Measurements from ENCODE around the gene SSBP4. TPM values are rescaled to one million over a fixed set of nuclear protein-coding genes. Genes with fewer than 3 reads are reported as not detected.

Gene SSBP4
- total and polyA plus RNA-seq, 9 of the 15 experiments (the other 6 are each of a cell fraction or from before 2014, with no cell fraction given): 1.1 to 189 (median 39.0) TPM

- TF ChIP-seq HMG20B (CRISPR knock-in tag; IDR thresholded peaks at IDR 0.05) (peak; percentile 47; the same call in 1 of the 2 replicates), ZNF589 (CRISPR knock-in tag; IDR thresholded peaks at IDR 0.05; ENCODE audit: low read depth) (peak; percentile 95), SREBF2 (CRISPR knock-in tag; IDR thresholded peaks at IDR 0.05) (no peak), ARID3B (CRISPR knock-in tag; IDR thresholded peaks at IDR 0.05; ENCODE audit: borderline replicate concordance) (no peak), TAL1 (IDR thresholded peaks at IDR 0.05) (no peak), TGIF2 (CRISPR knock-in tag; IDR thresholded peaks at IDR 0.05) (no peak), STAT5B (CRISPR knock-in tag; IDR thresholded peaks at IDR 0.05) (no peak), ATF1 (CRISPR knock-in tag; IDR thresholded peaks at IDR 0.05) (no peak), ATF1 (tag; IDR thresholded peaks at IDR 0.05) (no peak), TRIM25 (IDR thresholded peaks at IDR 0.05; ENCODE audit: borderline replicate concordance) (no peak), NRF1 (conservative IDR thresholded peaks at IDR 0.05 in 1 of 2, IDR thresholded peaks at IDR 0.05 in 1 of 2) (peak; percentile 19 to 44; a peak in 3 of 4 replicates), HIVEP1 (CRISPR knock-in tag; IDR thresholded peaks at IDR 0.05) (peak; percentile 85), SMARCB1 (IDR thresholded peaks at IDR 0.05; ENCODE audit: insufficient read length, low read depth) (no peak), SMARCA5 (IDR thresholded peaks at IDR 0.05) (peak; percentile 11; the same call in 1 of the 2 replicates), ZNF133 (CRISPR knock-in tag; IDR thresholded peaks at IDR 0.05) (peak; percentile 31; the same call in 1 of the 2 replicates), THAP7 (CRISPR knock-in tag; IDR thresholded peaks at IDR 0.05) (no peak), PRPF4 (IDR thresholded peaks at IDR 0.05; ENCODE audit: insufficient read depth, low read depth, low read length, poor library complexity, severe bottlenecking) (no peak), PTBP1 (IDR thresholded peaks at IDR 0.05; ENCODE audit: low read depth, low read length) (0 out of 2 replicates have a peak, but pooled peaks have one; percentile 13), HDAC8 (tag; IDR thresholded peaks at IDR 0.05) (peak; percentile 72; the same call in 1 of the 2 replicates)
- TF ChIP-seq, protein P1, sequence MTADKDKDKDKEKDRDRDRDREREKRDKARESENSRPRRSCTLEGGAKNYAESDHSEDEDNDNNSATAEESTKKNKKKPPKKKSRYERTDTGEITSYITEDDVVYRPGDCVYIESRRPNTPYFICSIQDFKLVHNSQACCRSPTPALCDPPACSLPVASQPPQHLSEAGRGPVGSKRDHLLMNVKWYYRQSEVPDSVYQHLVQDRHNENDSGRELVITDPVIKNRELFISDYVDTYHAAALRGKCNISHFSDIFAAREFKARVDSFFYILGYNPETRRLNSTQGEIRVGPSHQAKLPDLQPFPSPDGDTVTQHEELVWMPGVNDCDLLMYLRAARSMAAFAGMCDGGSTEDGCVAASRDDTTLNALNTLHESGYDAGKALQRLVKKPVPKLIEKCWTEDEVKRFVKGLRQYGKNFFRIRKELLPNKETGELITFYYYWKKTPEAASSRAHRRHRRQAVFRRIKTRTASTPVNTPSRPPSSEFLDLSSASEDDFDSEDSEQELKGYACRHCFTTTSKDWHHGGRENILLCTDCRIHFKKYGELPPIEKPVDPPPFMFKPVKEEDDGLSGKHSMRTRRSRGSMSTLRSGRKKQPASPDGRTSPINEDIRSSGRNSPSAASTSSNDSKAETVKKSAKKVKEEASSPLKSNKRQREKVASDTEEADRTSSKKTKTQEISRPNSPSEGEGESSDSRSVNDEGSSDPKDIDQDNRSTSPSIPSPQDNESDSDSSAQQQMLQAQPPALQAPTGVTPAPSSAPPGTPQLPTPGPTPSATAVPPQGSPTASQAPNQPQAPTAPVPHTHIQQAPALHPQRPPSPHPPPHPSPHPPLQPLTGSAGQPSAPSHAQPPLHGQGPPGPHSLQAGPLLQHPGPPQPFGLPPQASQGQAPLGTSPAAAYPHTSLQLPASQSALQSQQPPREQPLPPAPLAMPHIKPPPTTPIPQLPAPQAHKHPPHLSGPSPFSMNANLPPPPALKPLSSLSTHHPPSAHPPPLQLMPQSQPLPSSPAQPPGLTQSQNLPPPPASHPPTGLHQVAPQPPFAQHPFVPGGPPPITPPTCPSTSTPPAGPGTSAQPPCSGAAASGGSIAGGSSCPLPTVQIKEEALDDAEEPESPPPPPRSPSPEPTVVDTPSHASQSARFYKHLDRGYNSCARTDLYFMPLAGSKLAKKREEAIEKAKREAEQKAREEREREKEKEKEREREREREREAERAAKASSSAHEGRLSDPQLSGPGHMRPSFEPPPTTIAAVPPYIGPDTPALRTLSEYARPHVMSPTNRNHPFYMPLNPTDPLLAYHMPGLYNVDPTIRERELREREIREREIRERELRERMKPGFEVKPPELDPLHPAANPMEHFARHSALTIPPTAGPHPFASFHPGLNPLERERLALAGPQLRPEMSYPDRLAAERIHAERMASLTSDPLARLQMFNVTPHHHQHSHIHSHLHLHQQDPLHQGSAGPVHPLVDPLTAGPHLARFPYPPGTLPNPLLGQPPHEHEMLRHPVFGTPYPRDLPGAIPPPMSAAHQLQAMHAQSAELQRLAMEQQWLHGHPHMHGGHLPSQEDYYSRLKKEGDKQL (CRISPR knock-in tag; IDR thresholded peaks at IDR 0.05; ENCODE audit: borderline replicate concordance): no peak
Measured at GRCh38 chr19:18415178-18415867, 3.9 kb upstream of the SSBP4 start (continued).

Data from K562 (cell line).